Hindlimb muscle (tissue), 1 donor: ENCODE data around the gene PLIN3. TPM values are rescaled to one million over a fixed set of nuclear protein-coding genes. Genes with fewer than 3 reads are reported as not detected.
A peak's percentile ranks its signal among the peaks of the same experiment; 100 is the strongest.
"Not testable (repeated sequence)": the region's sequence is repeated elsewhere in the genome, so short reads cannot be mapped to it uniquely, and the experiment has no call there.

ENCODE experiments used
- DNase-seq: peaks from one replicate; pipeline ENCODE4 v3.0.0-alpha.2; 2013
- polyA plus RNA-seq: library from polyadenylated mRNA; unstranded; fragments of 120-200 nt; gene quantifications from one replicate; pipeline ENCODE4 v1.2.1, GENCODE V29; 2013; ENCODE audit not compliant: insufficient read length

Gene PLIN3
- polyA plus RNA-seq, 1 donor, result 47.6 TPM

- no peak for DNase-seq
Measured at GRCh38 chr19:4807188-4807587, 60.3 kb downstream of the PLIN3 start.

- DNase-seq, result no peak
Measured at GRCh38 chr19:4806384-4806783, 61.1 kb downstream of the PLIN3 start.

GRCh38 chr19:4805140-4805539 is 62.3 kb downstream of the PLIN3 start:
- not testable (repeated sequence) for DNase-seq

- DNase-seq, result peak; percentile 43
Measured at GRCh38 chr19:4803736-4804695, 63.5 kb downstream of the PLIN3 start.

- no peak for DNase-seq
Measured at GRCh38 chr19:4802711-4803110, 64.8 kb downstream of the PLIN3 start.

GRCh38 chr19:4801085-4801619 is 66.3 kb downstream of the PLIN3 start:
- DNase-seq, result no peak

- no peak for DNase-seq
Measured at GRCh38 chr19:4800591-4801081, 66.8 kb downstream of the PLIN3 start.

GRCh38 chr19:4795400-4795799 is 72.1 kb downstream of the PLIN3 start:
- DNase-seq, result no peak

- DNase-seq, result no peak
Measured at GRCh38 chr19:4794971-4795370, 72.5 kb downstream of the PLIN3 start.

- not testable (repeated sequence) for DNase-seq
Measured at GRCh38 chr19:4793278-4793677, 74.2 kb downstream of the PLIN3 start.

GRCh38 chr19:4792866-4793195 is 74.6 kb downstream of the PLIN3 start:
- not testable (repeated sequence) for DNase-seq

- not testable (repeated sequence) for DNase-seq
Measured at GRCh38 chr19:4792019-4792865, 75.2 kb downstream of the PLIN3 start.

GRCh38 chr19:4791183-4792018 is 76.1 kb downstream of the PLIN3 start, which contains the start of gene FEM1A:
Gene FEM1A (plus strand): TSS chr19:4791734. CDS start chr19:4791855, 121 bp downstream.
- peak; percentile 100 for DNase-seq

Other genes with a start within 250 kb of the PLIN3 start
- gene TNFAIP8L1, start 228.2 kb downstream of the PLIN3 start, polyA plus RNA-seq, result 13.1 TPM
- 56.4 TPM for gene MYDGF, start 197.3 kb downstream of the PLIN3 start, polyA plus RNA-seq
- 29.8 TPM for gene DPP9, start 143.8 kb downstream of the PLIN3 start, polyA plus RNA-seq
- 5.1 TPM for gene FEM1A, start 75.9 kb downstream of the PLIN3 start, polyA plus RNA-seq
- gene TICAM1, start 36.0 kb downstream of the PLIN3 start, polyA plus RNA-seq, result 6.4 TPM
- gene ARRDC5, start 35.2 kb upstream of the PLIN3 start, polyA plus RNA-seq, result 0.15 TPM
- gene UHRF1, start 41.8 kb upstream of the PLIN3 start, polyA plus RNA-seq, result 40.1 TPM
- 26.1 TPM for gene KDM4B, start 101.4 kb upstream of the PLIN3 start, polyA plus RNA-seq